ENCODE measurements around the gene OR6C65. TPM values are rescaled to one million over a fixed set of nuclear protein-coding genes. Genes with fewer than 3 reads are reported as not detected.
"Not testable (repeated sequence)": the region's sequence is repeated elsewhere in the genome, so short reads cannot be mapped to it uniquely, and the experiment has no call there.

Gene OR6C65
- total RNA-seq, 2 experiments from 2014 or later: not detected

DNA sequence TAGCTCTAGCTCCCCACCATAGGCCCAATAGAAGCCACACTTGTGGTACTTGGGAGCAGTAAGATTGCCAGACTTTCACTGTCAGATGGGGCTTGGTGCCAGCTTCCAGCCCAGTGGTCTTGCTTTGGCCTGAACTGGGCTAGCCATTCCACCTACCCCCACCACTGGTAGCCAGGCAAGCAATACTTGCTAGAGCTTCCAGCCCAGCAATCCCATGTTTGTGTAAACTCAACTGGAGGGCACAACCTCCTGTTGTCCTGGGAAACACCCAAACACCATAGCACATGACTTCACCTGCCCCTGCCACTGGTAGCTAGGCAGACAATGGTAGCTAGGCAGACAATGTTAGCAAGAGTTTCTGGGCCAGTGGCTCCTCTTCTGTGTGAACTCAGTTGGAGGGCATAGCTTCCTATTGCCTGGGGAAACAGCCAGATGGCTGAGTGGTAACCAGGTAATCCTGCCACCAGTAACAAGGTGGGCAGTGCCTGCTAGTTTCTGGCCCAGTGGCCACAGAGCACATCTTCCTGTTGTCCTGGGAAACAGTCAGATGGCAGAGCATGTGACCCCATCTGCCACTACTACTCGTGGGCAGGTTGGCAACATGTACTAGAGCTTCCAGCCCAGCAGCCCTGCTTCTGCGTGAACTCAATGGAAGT is 20.1 kb downstream of the OR6C65 start:
- Mint-ChIP-seq H3K36me3 (no peaks in the 10 kb centered on the region), H3K9me3 (no peaks in the 10 kb centered on the region), H3K4me1 (peaks cover 4% of the 10 kb centered on the region), H3K27ac (no peak overlapping the region), H3K27me3 (peaks cover 48% of the 10 kb centered on the region), H3K4me3 (no peak overlapping the region)
- DNase-seq: no peak

DNA sequence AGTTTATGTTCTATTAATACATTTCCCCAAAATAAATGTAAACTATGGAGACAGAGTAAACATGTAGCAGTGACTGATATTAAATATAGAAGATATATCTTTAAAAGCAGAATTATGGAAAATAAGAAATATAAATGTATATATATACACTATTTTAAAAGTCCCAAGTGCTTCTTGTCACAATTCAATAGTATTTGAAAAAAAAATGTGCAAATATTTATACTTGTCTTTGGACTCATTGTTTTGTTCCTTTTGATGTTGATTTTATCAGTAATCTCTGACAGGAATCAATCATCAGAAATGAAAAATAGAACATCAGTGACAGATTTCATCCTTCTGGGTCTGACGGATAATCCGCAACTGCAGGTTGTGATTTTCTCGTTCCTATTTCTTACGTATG is 25.6 kb downstream of the OR6C65 start, which contains the start of gene OR6C76:
OR6C76 (plus strand) TSS at position 301 of the 400 bp plus-strand sequence; CDS start at position 301, 0 bp downstream.
- peaks cover 12% of the 10 kb centered on the region for H3K27me3 Mint-ChIP-seq

DNA sequence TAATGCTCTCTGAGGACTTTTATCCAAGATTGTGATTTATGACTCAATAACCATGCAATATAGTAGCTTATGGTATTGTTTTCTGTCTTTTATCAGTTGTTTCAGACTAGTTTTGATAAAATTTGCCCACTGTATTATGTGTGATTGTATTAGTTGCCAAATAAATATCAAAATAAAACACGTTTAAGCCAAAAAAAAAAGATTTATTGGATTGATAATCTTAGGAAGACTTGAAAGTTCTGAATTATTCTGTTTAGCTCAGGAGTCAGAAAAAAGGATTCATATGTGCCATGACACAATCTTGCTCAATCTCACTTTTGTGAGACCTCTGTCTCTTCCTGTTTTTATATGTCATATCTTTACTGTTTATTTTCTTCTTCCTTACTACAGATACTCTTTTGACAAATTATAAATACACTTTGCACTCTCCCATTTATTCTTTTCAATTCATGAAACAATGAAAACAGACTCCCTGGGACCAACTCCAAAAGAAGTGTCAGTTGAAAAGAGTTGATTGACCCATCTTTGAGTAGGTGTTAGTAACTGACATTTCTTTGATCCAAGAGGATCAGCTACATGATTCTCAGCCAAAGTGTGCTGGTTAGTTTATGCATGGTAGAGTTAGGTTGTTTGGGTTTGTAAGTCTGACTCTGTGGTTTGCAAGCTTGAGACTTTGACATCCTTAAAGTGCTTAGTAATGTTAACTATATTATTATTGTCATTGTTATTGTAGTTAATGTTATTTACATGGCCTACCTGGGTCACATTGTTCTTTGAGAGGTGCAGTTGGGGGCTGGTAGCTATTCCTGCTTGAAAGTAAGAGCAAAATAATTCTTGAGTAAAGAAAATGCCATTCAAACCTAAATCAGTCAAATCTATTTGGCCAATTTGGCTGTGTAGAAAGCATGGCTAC is 28.3 kb downstream of the OR6C65 start:
- no peak for DNase-seq
- no peaks in the 10 kb centered on the region for H3K9me3 Mint-ChIP-seq
- peaks cover 18% of the 10 kb centered on the region for H3K27me3 Mint-ChIP-seq
- no peak overlapping the region for H3K4me3 Mint-ChIP-seq
- no peaks in the 10 kb centered on the region for H3K36me3 Mint-ChIP-seq
- no peak overlapping the region for H3K27ac Mint-ChIP-seq
- peaks cover 2% of the 10 kb centered on the region for H3K4me1 Mint-ChIP-seq

More for the DNA sequence above, 25.6 kb downstream of the OR6C65 start, which contains the start of gene OR6C76:
- no peaks in the 10 kb centered on the region for H3K36me3 Mint-ChIP-seq
- no peaks in the 10 kb centered on the region for H3K9me3 Mint-ChIP-seq
- peaks cover 2% of the 10 kb centered on the region for H3K4me1 Mint-ChIP-seq
- no peak within 1 kb of the TSS for H3K4me3 Mint-ChIP-seq
- no peak for DNase-seq
- no peak within 1 kb of the TSS for H3K27ac Mint-ChIP-seq

DNA sequence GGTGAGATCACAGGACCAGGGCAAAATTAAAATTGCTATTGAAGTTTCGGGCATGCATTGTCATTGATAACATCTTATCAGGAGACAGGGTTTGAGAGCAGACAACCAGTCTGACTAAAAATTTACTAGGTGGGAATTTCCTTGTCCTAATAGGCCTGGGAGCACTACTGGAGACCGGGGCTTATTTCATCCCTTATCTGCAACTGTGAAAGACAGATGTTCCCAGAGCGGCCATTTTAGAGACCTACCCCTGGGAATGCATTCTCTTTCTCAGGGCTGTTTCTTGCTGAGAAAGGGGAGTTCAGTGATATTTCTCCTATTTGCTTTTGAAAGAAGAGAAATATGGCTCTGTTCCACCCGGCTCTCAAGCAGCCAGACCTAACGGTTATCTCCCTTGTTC is 40.9 kb downstream of the OR6C65 start:
- not testable (repeated sequence) for H3K27me3 Mint-ChIP-seq, H3K36me3 Mint-ChIP-seq, DNase-seq, H3K27ac Mint-ChIP-seq, H3K4me3 Mint-ChIP-seq, H3K4me1 Mint-ChIP-seq
- H3K9me3 Mint-ChIP-seq: peaks cover 10% of the 10 kb centered on the region

DNA sequence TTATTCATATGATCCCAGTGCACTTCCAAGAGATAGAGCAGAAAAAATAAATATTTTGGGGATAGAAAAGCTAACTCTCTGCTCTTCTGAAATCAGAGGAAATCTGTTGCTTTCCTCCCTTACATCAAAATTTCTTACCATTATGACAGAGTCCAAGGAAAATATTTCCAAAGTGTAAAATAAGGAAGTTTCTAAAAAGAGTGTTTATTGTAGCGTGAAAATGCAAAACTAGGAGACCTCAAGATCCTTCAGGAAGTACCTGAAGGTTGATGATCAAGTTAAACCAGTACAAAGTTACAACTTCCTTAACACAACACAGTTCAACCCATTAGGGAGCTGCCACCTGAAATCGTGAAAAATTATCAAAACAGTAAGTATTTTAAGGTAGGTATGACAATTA is 43.4 kb downstream of the OR6C65 start, which contains the start of gene OR6C2:
OR6C2 (plus strand) TSS at position 301 of the 400 bp plus-strand sequence. CDS start 8,138 bp downstream, outside the sequence.
- H3K4me1 Mint-ChIP-seq: no peaks in the 10 kb centered on the region
- H3K4me3 Mint-ChIP-seq: no peak within 1 kb of the TSS
- H3K27me3 Mint-ChIP-seq: peaks cover 8% of the 10 kb centered on the region
- no peak within 1 kb of the TSS for H3K27ac Mint-ChIP-seq
- no peaks in the 10 kb centered on the region for H3K36me3 Mint-ChIP-seq
- DNase-seq: no peak
- peaks cover 10% of the 10 kb centered on the region for H3K9me3 Mint-ChIP-seq

DNA sequence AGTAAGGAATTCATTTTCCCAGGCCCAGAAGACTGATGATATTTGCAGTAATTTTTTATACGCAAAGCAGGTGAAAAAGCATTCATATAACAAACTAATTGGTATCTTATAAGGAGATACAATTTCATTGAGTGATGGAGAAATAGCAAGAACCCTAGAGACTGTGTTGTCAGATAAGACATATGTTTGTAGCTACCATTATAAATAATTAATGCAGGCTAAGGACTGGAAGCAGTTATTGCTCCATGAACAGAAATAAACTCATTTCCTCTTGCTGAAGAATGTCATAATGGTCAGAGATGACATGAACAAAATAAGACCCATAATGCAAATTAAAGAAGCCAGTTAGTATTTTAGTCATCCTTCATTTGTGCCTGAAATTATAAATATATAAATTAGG is 45.0 kb downstream of the OR6C65 start:
- Mint-ChIP-seq H3K4me3 (no peak overlapping the region), H3K4me1 (no peaks in the 10 kb centered on the region), H3K27ac (no peak overlapping the region), H3K27me3 (peaks cover 9% of the 10 kb centered on the region), H3K9me3 (peaks cover 8% of the 10 kb centered on the region), H3K36me3 (no peaks in the 10 kb centered on the region)
- DNase-seq: no peak

DNA sequence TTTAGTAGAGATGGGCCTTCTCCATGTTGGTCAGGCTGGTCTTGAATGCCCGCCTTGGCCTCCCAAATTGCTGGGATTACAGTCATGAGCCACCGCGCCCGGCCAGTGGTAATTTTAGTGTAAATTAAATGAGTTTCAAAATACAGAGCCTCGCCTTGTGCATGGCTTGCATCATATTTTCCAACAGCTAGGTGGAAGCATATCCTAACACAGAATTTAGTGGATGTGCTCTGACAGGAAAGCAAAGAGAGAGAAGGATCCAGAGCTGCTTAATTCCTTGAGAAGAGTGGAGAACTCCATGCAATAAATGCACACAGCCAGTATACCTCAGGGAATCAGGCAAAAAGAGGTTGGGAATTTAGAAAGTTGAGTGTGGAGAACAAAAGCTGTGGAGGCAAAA is 46.0 kb downstream of the OR6C65 start:
- Mint-ChIP-seq H3K27ac (no peak overlapping the region), H3K4me1 (no peaks in the 10 kb centered on the region), H3K9me3 (peaks cover 2% of the 10 kb centered on the region)

DNA sequence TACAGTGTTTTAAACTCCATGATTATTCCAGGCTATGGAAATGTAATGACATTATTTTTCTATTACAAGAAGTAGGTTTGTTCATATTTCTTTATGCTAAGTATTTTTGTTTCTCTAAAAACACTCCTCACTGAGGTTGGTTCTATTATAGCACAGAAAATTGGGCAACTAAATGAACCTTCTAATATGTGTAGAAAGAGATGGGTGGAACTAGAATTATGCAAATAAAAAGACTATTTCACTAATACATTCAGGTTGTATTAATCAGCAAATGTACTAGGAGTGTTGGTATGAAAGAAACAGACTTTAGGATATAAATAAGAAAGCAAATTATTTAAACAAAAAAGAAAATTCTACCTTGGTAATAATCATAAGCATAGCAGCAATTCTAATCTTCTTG is 48.5 kb downstream of the OR6C65 start:
- Mint-ChIP-seq H3K36me3 (no peaks in the 10 kb centered on the region), H3K27ac (no peak overlapping the region), H3K9me3 (no peaks in the 10 kb centered on the region), H3K4me3 (no peak overlapping the region), H3K27me3 (peaks cover 22% of the 10 kb centered on the region), H3K4me1 (no peaks in the 10 kb centered on the region)
- no peak for DNase-seq

More for the DNA sequence above, 46.0 kb downstream of the OR6C65 start:
- no peak for DNase-seq
- Mint-ChIP-seq H3K4me3 (no peak overlapping the region), H3K36me3 (no peaks in the 10 kb centered on the region), H3K27me3 (peaks cover 11% of the 10 kb centered on the region)

Other genes starting within 250 kb of the OR6C65 start
- not detected for gene OR10A7, start 179.5 kb upstream of the OR6C65 start, total RNA-seq
- not detected for gene OR6C74, start 155.9 kb upstream of the OR6C65 start, total RNA-seq
- gene OR6C6, start 104.0 kb upstream of the OR6C65 start, total RNA-seq: not detected
- not detected for gene OR6C1, start 86.2 kb upstream of the OR6C65 start, total RNA-seq
- gene OR6C3, start 69.8 kb upstream of the OR6C65 start, total RNA-seq: not detected
- gene OR6C75, start 37.6 kb upstream of the OR6C65 start, total RNA-seq: not detected
- gene OR6C76, start 25.7 kb downstream of the OR6C65 start, total RNA-seq: not detected
- not detected for gene OR6C2, start 43.5 kb downstream of the OR6C65 start, total RNA-seq
- not detected for gene OR6C70, start 69.6 kb downstream of the OR6C65 start, total RNA-seq
- not detected for gene OR6C68, start 91.8 kb downstream of the OR6C65 start, total RNA-seq
- not detected for gene OR6C4, start 149.1 kb downstream of the OR6C65 start, total RNA-seq
- gene OR2AP1, start 171.9 kb downstream of the OR6C65 start, total RNA-seq: not detected
- not detected for gene OR10P1, start 236.4 kb downstream of the OR6C65 start, total RNA-seq

All from activated naive CD8-positive, alpha-beta T cell treated with anti-CD3 and anti-CD28 coated beads for 36 hours (primary cell).